Spleen (tissue), 11 donors: ENCODE data around the gene ZNF331. TPM values are rescaled to one million over a fixed set of nuclear protein-coding genes. Genes with fewer than 3 reads are reported as not detected.

ENCODE experiments used
- DNase-seq: peaks from one replicate; pipeline ENCODE4 v3.0.0-alpha.2; 2020
- H3K27ac ChIP-seq, 8 donors: fragments of 200-600 bp; sonication (generic) in 7 of 8; 1 replicate in 4 of 8; 2 replicates in 4 of 8; pipeline versions ENCODE4 v1.5.0 to v1.8.0; 2016 to 2021; ENCODE audit warnings: inconsistent platforms in 4 of 8, mild to moderate bottlenecking in 4 of 8, moderate library complexity in 1 of 8
- H3K27me3 ChIP-seq, 7 donors: fragments of 200-600 bp; sonication (generic) in 6 of 7; replicated peaks in 1 of 7; 1 replicate in 4 of 7; 2 replicates in 3 of 7; pipeline versions ENCODE4 v1.5.0 to v1.8.0; 2016 to 2021; ENCODE audit warnings: inconsistent platforms in 3 of 7, mild to moderate bottlenecking in 1 of 7
- H3K36me3 ChIP-seq, 6 donors: fragments of 200-600 bp; sonication (generic) in 5 of 6; 1 replicate in 4 of 6; 2 replicates in 2 of 6; pipeline versions ENCODE4 v1.5.0 to v1.8.0; 2016 to 2021; ENCODE audit warnings: inconsistent platforms in 2 of 6
- H3K4me1 ChIP-seq, 6 donors: fragments of 200-600 bp; sonication (generic) in 5 of 6; 1 replicate in 3 of 6; 2 replicates in 3 of 6; pipeline versions ENCODE4 v1.5.0 to v1.8.0; 2016 to 2021; ENCODE audit warnings: inconsistent platforms in 3 of 6
- H3K4me3 ChIP-seq, 8 donors: fragments of 200-600 bp; sonication (generic) in 7 of 8; 1 replicate in 4 of 8; 2 replicates in 4 of 8; pipeline versions ENCODE4 v1.5.0 to v1.8.0; 2016 to 2021; ENCODE audit warnings: inconsistent platforms in 4 of 8, mild to moderate bottlenecking in 4 of 8, moderate library complexity in 2 of 8
- H3K9me3 ChIP-seq, 8 donors: fragments of 200-600 bp; sonication (generic) in 7 of 8; 1 replicate in 4 of 8; 2 replicates in 4 of 8; pipeline versions ENCODE4 v1.5.0 to v1.8.0; 2016 to 2021; ENCODE audit warnings: inconsistent platforms in 4 of 8
- CTCF ChIP-seq, 11 experiments: fragments of 200-600 bp in 7 of 11; fragments of 450-650 bp in 4 of 11; sonication (generic) in 4 of 11; IDR thresholded peaks in 8 of 11; conservative IDR thresholded peaks in 3 of 11; 1 replicate in 7 of 11; 2 replicates in 4 of 11; pipeline versions ENCODE4 v1.4.0 to v1.8.0; 2016 to 2021; ENCODE audit warnings: antibody characterized with exemption in 11 of 11, inconsistent platforms in 4 of 11, mild to moderate bottlenecking in 1 of 11
- POLR2A ChIP-seq, 3 donors: fragments of 450-650 bp; IDR thresholded peaks; one replicate each; pipeline ENCODE4 v1.5.1; 2017; ENCODE audit warnings: antibody characterized with exemption in 3 of 3, mild to moderate bottlenecking in 1 of 3
- POLR2AphosphoS5 ChIP-seq, 3 donors: sonication (generic); formaldehyde crosslinking; IDR thresholded peaks; one replicate each; pipeline ENCODE4 v1.5.1; 2017; ENCODE audit warnings: antibody characterized with exemption in 3 of 3
- WGBS, 5 donors: extraction: QIAGEN DNeasy Blood & Tissue Kit in 3 of 5; methylation state at CpG; one replicate each; pipeline versions ENCODE4 v1.1.5 to v1.1.7; 2013 to 2018; 5-methylcytosine and 5-hydroxymethylcytosine counted together
- intact Hi-C: fragments of 100-400 bp; cut with DNase I; formaldehyde crosslinking; loops from one replicate; pipeline ENCODE4 v1.15.0; 2023; ENCODE audit warnings: low total_unique reads
- polyA plus RNA-seq, 3 donors: library from polyadenylated mRNA; stranded (reverse); fragments of 200-250 nt; gene quantifications; one replicate each; pipeline ENCODE4 v1.2.1, GENCODE V29; 2013
- total RNA-seq, 7 donors: library from RNA; depleted of rRNA in 3 of 7; stranded (reverse); fragments of >200 nt in 3 of 7; fragmentation: NEBNext Ultra II Directional in 4 of 7; extraction: Animal tissue kit (Norgen Biotek cat#: 25700) in 4 of 7; gene quantifications; one replicate each; pipeline versions ENCODE4 v1.1.0 to v1.2.1, GENCODE V29; 2016 to 2021
- donor health status: healthy with polysubstance abuse.
- donor health status: DM: no; HTN: no; CAD: no; lungs with moderate emphysema.
- donor health status: DM: no; HTN: no; CAD: no.
- donor health status: Bipolar disorder and iron deficiency.
- donor health status: healthy.
- donor health status: DM: no; HTN: no; CAD: no.
- donor health status: DM: yes; HTN: yes; CAD: no.

ZNF331 gene
- total and polyA plus RNA-seq, 10 donors: 9.4 to 31.1 (median 23.5) TPM

GRCh38 chr19:53541971-53542370 lies 4.0 kb downstream of the ZNF331 start:
- H3K9me3 ChIP-seq: no peaks in the 10 kb centered on the region
- 93 to 100% (median 97%) methylated on average over 1 of the region's 1 CpG for whole genome bisulfite sequencing, 5 donors
- TF ChIP-seq CTCF (IDR thresholded peaks at IDR 0.05 in 8 of 11, conservative IDR thresholded peaks at IDR 0.05 in 3 of 11) (no peak), POLR2A (IDR thresholded peaks at IDR 0.05) (no peak), POLR2AphosphoS5 (IDR thresholded peaks at IDR 0.05) (no peak)
- intact Hi-C loops: no loop called here
- H3K36me3 ChIP-seq: peaks cover 0 to 53% (median 9%) of the 10 kb centered on the region in 6 donors
- H3K27me3 ChIP-seq: no peaks in the 10 kb centered on the region
- peaks cover 0 to 14% (median 3%) of the 10 kb centered on the region in 6 donors for H3K4me1 ChIP-seq
- H3K4me3 ChIP-seq: no peak overlapping the region
- DNase-seq: no peak
- no peak overlapping the region for H3K27ac ChIP-seq

- TF ChIP-seq POLR2A (IDR thresholded peaks at IDR 0.05) (no peak), POLR2AphosphoS5 (IDR thresholded peaks at IDR 0.05) (no peak)
- H3K9me3 ChIP-seq: peaks cover 0 to 17% (median 0%) of the 10 kb centered on the region in 8 donors
- no peak overlapping the region for H3K4me3 ChIP-seq
- 92 to 97% (median 95%) methylated on average over 20 to 25 of the region's 25 CpGs for WGBS, 5 donors
- peaks cover 0 to 47% (median 5%) of the 10 kb centered on the region in 6 donors for H3K36me3 ChIP-seq
- peak overlapping the region in 2 of 8 donors; percentile 13 to 46 for H3K27ac ChIP-seq
- peaks cover 0 to 4% (median 0%) of the 10 kb centered on the region in 6 donors for H3K4me1 ChIP-seq
- H3K27me3 ChIP-seq: no peaks in the 10 kb centered on the region
- no peak for DNase-seq
- intact Hi-C loops: no loop called here
Measured at GRCh38 chr19:53545271-53546065, 7.5 kb downstream of the ZNF331 start.

- peak overlapping the region in 4 of 8 donors; percentile 13 to 47 (median 39) for H3K27ac ChIP-seq
- TF ChIP-seq POLR2A (IDR thresholded peaks at IDR 0.05) (no peak), POLR2AphosphoS5 (IDR thresholded peaks at IDR 0.05) (no peak), CTCF (IDR thresholded peaks at IDR 0.05 in 8 of 11, conservative IDR thresholded peaks at IDR 0.05 in 3 of 11) (no peak)
Measured at GRCh38 chr19:53546758-53547513, 9.0 kb downstream of the ZNF331 start.

GRCh38 chr19:53549340-53549739 lies 11.4 kb downstream of the ZNF331 start:
- Histone ChIP-seq H3K27ac (peak overlapping the region in 4 of 8 donors; percentile 3 to 65 (median 46)), H3K27me3 (no peaks in the 10 kb centered on the region), H3K4me1 (peaks cover 0 to 12% (median 8%) of the 10 kb centered on the region in 6 donors), H3K9me3 (peaks cover 0 to 24% (median 2%) of the 10 kb centered on the region in 8 donors), H3K36me3 (peaks cover 0 to 21% (median 1%) of the 10 kb centered on the region in 6 donors), H3K4me3 (no peak overlapping the region)
- intact Hi-C loops: no loop called here
- peak in 1 of 3 donors; percentile 20 for TF ChIP-seq POLR2AphosphoS5 (IDR thresholded peaks at IDR 0.05)
- TF ChIP-seq POLR2A (IDR thresholded peaks at IDR 0.05): no peak
- no peak for TF ChIP-seq CTCF (IDR thresholded peaks at IDR 0.05 in 8 of 11, conservative IDR thresholded peaks at IDR 0.05 in 3 of 11)
- DNase-seq: no peak
- WGBS, 5 donors: 47 to 60% (median 53%) methylated on average over 3 of the region's 3 CpGs

More at GRCh38 chr19:53546758-53547513, 9.0 kb downstream of the ZNF331 start:
- H3K4me1 ChIP-seq: peaks cover 0 to 4% (median 0%) of the 10 kb centered on the region in 6 donors
- 72 to 87% (median 80%) methylated on average over 7 of the region's 7 CpGs for WGBS, 5 donors
- DNase-seq: no peak
- peaks cover 0 to 17% (median 0%) of the 10 kb centered on the region in 8 donors for H3K9me3 ChIP-seq
- no peaks in the 10 kb centered on the region for H3K27me3 ChIP-seq
- peaks cover 0 to 36% (median 5%) of the 10 kb centered on the region in 6 donors for H3K36me3 ChIP-seq
- intact Hi-C loops: no loop called here
- no peak overlapping the region for H3K4me3 ChIP-seq
